ENCODE data around the gene PLCB1. TPM values are rescaled to one million over a fixed set of nuclear protein-coding genes. Genes with fewer than 3 reads are reported as not detected.
A peak's percentile ranks its signal among the peaks of the same experiment; 100 is the strongest.

Gene PLCB1
- total RNA-seq, 4 donors from 2014 or later, result 72.9 to 115 (median 76.3) TPM

- peak overlapping the region in 2 of 4 donors; percentile 1 to 29 for H3K27ac ChIP-seq (replicated peaks in 1 of 4)
- no peak overlapping the region for H3K4me3 ChIP-seq
- no peaks in the 10 kb centered on the region for H3K27me3 ChIP-seq
- TF ChIP-seq POLR2A (IDR thresholded peaks at IDR 0.05; ENCODE audit: low read depth) (no peak), CTCF (IDR thresholded peaks at IDR 0.05) (peak; percentile 24 to 63 (median 46)), EP300 (IDR thresholded peaks at IDR 0.05) (no peak)
- no peak for DNase-seq (ENCODE audit: extremely low spot score)
- 49% methylated on average over 11 of the region's 11 CpGs for whole genome bisulfite sequencing
- no peaks in the 10 kb centered on the region for H3K36me3 ChIP-seq
- no peaks in the 10 kb centered on the region for H3K9me3 ChIP-seq
- intact Hi-C loops (cut with DNase I), result loop anchor here (5.0 to 10.0 kb wide), 2 partner anchors 79 to 173 kb away; partner anchors contain the start of gene PLCB1
- peaks cover 0 to 87% (median 73%) of the 10 kb centered on the region in 4 donors for H3K4me1 ChIP-seq
Measured at GRCh38 chr20:8305449-8305978, 173.4 kb downstream of the PLCB1 start.

- TF ChIP-seq POLR2AphosphoS5 (IDR thresholded peaks at IDR 0.05) (peak in 1 of 2 donors; percentile 44), POLR2A (IDR thresholded peaks at IDR 0.05; ENCODE audit: low read depth) (no peak)
- Histone ChIP-seq H3K4me1 (peaks cover 0 to 86% (median 65%) of the 10 kb centered on the region in 4 donors), H3K36me3 (no peaks in the 10 kb centered on the region), H3K27me3 (no peaks in the 10 kb centered on the region), H3K9me3 (no peaks in the 10 kb centered on the region), H3K27ac (replicated peaks in 1 of 4) (peak overlapping the region; percentile 45 to 66 (median 59)), H3K4me3 (no peak overlapping the region)
- no peak for DNase-seq (ENCODE audit: extremely low spot score)
- intact Hi-C loops (cut with DNase I), result loop anchor here (5.0 to 10.0 kb wide), 2 partner anchors 78 to 175 kb away; partner anchors contain the start of gene PLCB1
- 36% methylated on average over 3 of the region's 3 CpGs for WGBS
Measured at GRCh38 chr20:8306937-8307336, 174.9 kb downstream of the PLCB1 start.

- WGBS, result 77% methylated on average over 5 of the region's 5 CpGs
- H3K9me3 ChIP-seq, result peaks cover 0 to 7% (median 0%) of the 10 kb centered on the region in 4 donors
- H3K27ac ChIP-seq (replicated peaks in 1 of 4), result peak overlapping the region in 1 of 4 donors; percentile 33
- no peak for DNase-seq (ENCODE audit: extremely low spot score)
- peaks cover 0 to 65% (median 49%) of the 10 kb centered on the region in 4 donors for H3K4me1 ChIP-seq
- H3K36me3 ChIP-seq, result no peaks in the 10 kb centered on the region
- TF ChIP-seq CTCF (IDR thresholded peaks at IDR 0.05) (no peak), POLR2A (IDR thresholded peaks at IDR 0.05; ENCODE audit: low read depth) (no peak), EP300 (IDR thresholded peaks at IDR 0.05) (no peak), POLR2AphosphoS5 (IDR thresholded peaks at IDR 0.05) (no peak)
- no peaks in the 10 kb centered on the region for H3K27me3 ChIP-seq
- intact Hi-C loops (cut with DNase I), result loop anchor here (5.0 to 10.0 kb wide), 2 partner anchors 75 to 177 kb away; partner anchors contain the start of gene PLCB1
- H3K4me3 ChIP-seq, result no peak overlapping the region
Measured at GRCh38 chr20:8309634-8310033, 177.6 kb downstream of the PLCB1 start.

GRCh38 chr20:8310618-8311017, 178.6 kb downstream of the PLCB1 start:
- no peak for DNase-seq (ENCODE audit: extremely low spot score)
- no peaks in the 10 kb centered on the region for H3K36me3 ChIP-seq
- no peak overlapping the region for H3K4me3 ChIP-seq
- peak overlapping the region in 1 of 4 donors; percentile 20 for H3K27ac ChIP-seq (replicated peaks in 1 of 4)
- TF ChIP-seq CTCF (IDR thresholded peaks at IDR 0.05) (no peak), POLR2A (IDR thresholded peaks at IDR 0.05; ENCODE audit: low read depth) (no peak), EP300 (IDR thresholded peaks at IDR 0.05) (no peak)
- peaks cover 5 to 59% (median 45%) of the 10 kb centered on the region in 4 donors for H3K4me1 ChIP-seq
- H3K9me3 ChIP-seq, result peaks cover 0 to 7% (median 0%) of the 10 kb centered on the region in 4 donors
- 77% methylated on average over 4 of the region's 4 CpGs for WGBS
- intact Hi-C loops (cut with DNase I), result no loop called here
- H3K27me3 ChIP-seq, result no peaks in the 10 kb centered on the region

- no peak for DNase-seq (ENCODE audit: extremely low spot score)
- Histone ChIP-seq H3K4me3 (no peak overlapping the region), H3K4me1 (peaks cover 6 to 35% (median 26%) of the 10 kb centered on the region in 4 donors), H3K27me3 (no peaks in the 10 kb centered on the region), H3K9me3 (peaks cover 0 to 7% (median 0%) of the 10 kb centered on the region in 4 donors), H3K27ac (replicated peaks in 1 of 4) (no peak overlapping the region), H3K36me3 (no peaks in the 10 kb centered on the region)
- 100% methylated on average over 1 of the region's 1 CpG for WGBS
- TF ChIP-seq EP300 (IDR thresholded peaks at IDR 0.05) (no peak), POLR2AphosphoS5 (IDR thresholded peaks at IDR 0.05) (no peak), CTCF (IDR thresholded peaks at IDR 0.05) (no peak), POLR2A (IDR thresholded peaks at IDR 0.05; ENCODE audit: low read depth) (no peak)
- intact Hi-C loops (cut with DNase I), result no loop called here
Measured at GRCh38 chr20:8313073-8313472, 181.0 kb downstream of the PLCB1 start.

Measured in esophagus muscularis mucosa (tissue), 4 donors.